T-helper 1 cell treated with Interleukin-12 subunit alpha and Interleukin-12 subunit beta and Interleukin-4 antibody, amounts not matched to agents 30 ng/mL and 1 ng/mL, for 36 hours (primary cell): ENCODE results near the gene LIPM. TPM values are rescaled to one million over a fixed set of nuclear protein-coding genes. Genes with fewer than 3 reads are reported as not detected.

ENCODE experiments used
- intact Hi-C: fragments of 100-400 bp; cut with micrococcal nuclease; formaldehyde crosslinking; loops from one replicate; pipeline ENCODE4 v1.15.1; 2024
- total RNA-seq: library from RNA; stranded (reverse); gene quantifications from 2 replicates; pipeline ENCODE4 v1.2.3, GENCODE V29; 2022

LIPM gene, protein sequence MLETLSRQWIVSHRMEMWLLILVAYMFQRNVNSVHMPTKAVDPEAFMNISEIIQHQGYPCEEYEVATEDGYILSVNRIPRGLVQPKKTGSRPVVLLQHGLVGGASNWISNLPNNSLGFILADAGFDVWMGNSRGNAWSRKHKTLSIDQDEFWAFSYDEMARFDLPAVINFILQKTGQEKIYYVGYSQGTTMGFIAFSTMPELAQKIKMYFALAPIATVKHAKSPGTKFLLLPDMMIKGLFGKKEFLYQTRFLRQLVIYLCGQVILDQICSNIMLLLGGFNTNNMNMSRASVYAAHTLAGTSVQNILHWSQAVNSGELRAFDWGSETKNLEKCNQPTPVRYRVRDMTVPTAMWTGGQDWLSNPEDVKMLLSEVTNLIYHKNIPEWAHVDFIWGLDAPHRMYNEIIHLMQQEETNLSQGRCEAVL
- not detected in 2 replicates for total RNA-seq

DNA sequence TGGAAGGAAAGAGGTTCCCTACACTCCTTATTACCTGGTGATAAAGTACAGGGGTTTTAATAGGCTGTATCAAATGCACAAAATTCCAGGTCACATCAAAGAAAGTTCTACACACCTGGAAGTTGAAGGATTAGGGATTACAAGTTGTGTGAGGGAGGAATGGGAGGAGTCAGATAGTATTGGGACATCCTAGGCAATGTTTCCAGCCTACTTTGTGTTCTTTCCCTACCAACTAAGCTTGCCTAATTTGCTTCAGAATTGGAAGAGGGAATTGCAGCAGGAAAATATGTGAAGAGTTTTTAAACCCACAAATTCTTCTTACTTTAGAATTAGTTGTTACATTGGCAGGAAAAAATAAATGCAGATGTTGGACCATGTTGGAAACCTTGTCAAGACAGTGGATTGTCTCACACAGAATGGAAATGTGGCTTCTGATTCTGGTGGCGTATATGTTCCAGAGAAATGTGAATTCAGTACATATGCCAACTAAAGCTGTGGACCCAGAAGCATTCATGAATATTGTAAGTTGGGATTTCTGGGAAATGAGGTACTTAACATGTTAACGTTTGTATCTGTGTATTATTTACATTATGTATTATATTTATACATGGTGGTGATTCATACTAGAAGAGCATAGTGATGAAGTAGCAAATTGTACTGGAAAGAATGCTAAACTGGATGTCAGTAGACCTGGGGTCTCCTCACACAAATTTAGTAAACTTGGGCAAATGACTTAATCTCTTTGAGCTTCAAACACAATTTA lies at the start of gene LIPM:
Gene LIPM, plus strand, starts transcription at position 208 of the 763 bp plus-strand sequence. Its CDS starts 167 bp downstream, at position 375.
- intact Hi-C loops = no loop called here

DNA sequence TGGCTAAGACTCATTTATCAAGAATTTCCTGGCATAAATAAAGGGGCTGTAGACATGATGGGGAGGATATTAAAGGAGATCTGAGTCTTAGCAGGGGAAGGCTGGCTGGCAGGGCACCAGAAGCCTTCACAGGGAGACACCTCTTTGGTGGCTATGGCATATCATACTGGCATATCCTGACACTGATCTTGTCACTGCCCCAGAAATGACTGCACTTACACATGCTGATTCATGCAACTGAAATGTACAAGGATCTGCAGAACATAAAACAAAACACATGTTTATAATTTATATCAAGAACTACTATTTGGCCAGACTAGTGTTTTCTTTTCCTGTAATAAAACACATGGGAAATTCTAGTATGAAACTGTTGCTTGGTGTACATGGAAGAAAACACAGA lies 48.2 kb upstream of the LIPM start:
- intact Hi-C loops = no loop called here

DNA sequence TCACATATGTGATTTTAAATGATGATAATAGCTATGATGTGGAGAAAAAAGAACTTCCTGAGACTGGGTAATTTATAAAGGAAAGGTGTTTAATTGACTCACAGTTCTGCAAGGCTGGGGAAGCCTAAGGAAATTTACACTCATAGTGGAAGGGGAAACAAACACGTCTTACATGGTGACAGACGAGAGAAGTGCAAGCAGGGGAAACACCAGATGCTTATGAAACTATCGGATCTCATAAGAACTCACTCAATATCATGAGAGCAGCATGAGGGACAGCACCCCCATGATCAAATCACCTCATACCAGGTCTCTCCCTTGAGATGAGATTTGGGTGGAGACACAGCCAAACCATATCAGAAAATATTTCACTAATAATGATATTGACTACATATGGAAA lies 46.8 kb upstream of the LIPM start:
- intact Hi-C loops = no loop called here

DNA sequence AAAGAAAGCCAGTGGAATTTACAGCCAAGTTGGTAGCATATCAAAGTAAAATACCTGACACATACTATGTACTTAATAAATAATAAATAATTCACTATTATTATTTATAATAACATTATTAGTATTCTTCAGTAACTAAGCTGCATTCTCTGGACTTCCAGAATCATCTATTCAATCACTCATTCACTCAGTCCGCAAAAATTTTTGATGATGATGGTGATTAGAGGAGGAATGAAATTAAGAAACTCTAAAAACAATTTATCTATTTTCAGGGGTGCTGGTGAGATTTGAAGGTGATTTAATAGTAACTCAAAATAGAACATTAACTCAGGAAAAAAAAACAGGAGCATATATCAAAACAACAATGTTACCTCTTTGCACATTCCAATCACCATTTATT lies 45.9 kb upstream of the LIPM start:
- intact Hi-C loops = no loop called here

DNA sequence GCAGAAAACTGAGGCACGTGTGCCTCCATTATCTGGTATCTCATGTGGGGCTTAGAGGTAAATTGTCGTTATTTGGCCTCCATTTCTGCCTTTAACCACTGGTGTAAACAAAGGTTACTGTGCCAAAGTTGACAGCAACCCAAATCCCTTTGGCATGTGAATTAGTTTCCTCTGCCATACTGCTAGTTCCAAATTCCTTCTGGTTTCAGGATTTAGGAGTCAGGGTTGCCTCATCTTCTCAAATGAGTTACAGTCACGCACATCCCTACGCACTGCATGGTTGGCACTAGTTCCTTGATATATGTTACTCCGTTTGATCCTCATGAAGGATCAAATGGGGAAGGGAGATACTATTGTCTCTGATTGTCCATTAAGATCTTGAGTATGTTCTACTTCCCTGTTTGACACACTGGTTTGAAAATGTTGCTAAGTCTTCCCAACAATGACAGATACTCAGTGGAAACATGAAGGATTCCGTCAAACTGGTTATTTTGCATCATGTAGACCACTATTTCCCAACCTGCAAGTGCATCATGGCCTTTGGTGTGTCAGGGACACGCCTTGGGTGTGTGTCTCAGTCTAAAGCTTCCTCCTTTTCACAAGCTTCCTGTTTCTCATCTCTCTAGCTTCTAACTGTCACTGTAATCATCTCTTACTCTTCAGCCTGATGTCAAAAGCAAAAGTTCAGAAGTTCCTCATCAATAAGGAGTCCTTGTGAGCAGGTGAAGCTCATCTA lies 43.0 kb upstream of the LIPM start, which contains the start of gene LIPN:
Gene LIPN, plus strand, starts transcription at position 655 of the 736 bp plus-strand sequence. CDS start 1,386 bp downstream, outside the sequence.
- intact Hi-C loops = no loop called here

DNA sequence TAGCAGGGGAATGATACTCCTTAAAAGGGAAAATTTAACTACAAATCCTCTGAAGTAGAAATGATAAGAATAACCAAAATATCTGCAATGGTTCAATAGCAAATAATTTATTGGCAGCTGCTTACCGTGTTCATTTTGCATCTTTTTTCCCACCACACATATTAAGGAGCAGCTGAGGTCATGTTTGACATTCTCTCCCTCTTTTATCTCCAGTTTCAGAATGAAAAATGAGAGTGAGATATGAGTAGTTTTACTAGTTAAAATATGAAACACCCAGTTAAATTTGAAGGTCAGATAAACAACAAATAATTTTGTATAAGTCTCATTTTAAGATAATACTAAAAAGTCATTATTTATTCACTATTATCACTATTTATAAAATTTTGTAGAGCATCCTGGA lies 39.6 kb upstream of the LIPM start:
- intact Hi-C loops = no loop called here

DNA sequence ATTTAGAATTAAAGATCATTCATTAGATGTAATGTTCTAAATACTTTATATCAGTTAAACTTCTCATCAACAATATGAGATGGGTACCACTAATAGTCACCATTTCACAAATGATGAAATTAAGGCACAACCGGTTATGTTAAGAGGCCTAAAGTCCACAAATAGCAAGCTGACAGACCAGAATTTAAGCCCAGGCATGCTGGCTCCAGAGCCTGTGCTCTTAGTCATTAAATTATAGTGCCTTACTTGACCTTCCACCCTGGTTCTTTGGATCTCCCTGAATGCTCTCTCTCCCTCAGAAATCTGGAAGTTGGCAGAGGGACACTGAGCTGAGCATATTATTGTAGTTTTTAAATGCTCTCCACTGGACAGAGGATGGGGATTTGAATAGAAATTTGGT lies 39.1 kb upstream of the LIPM start:
- intact Hi-C loops = no loop called here

DNA sequence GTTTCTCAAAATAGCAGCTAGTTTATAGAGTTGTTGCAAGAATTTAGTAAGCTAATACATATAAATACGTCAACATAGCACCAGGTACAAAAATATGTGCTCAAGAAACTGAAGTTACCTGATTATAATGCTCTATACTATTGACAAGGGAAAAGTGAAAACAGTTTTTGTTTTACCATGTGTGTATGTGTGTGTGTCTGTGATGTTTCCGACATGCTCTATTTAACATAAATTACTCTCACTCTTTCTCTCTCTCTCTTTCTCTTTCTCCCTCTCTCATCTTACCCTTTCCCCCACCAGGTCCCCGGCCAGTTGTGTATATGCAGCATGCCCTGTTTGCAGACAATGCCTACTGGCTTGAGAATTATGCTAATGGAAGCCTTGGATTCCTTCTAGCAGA lies 38.4 kb upstream of the LIPM start:
- intact Hi-C loops = no loop called here

DNA sequence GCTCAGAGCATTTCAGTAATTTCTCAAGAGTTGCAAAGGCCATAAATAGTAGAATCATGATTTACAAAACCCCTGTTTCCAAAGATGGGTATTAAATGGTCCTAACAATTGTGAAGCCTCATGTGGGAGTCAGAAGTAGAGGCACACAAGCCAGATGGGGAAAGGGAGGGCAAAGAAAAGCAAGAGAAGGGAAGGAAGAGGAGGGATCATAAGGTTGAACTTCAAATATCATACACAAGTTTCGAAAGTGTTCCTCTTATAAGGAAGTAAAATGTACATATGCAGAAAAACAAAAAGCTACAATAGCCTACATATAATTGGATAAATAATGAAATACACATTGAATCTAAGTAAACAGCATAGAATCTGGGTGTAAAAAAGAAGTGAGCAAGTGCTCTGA lies 36.7 kb upstream of the LIPM start:
- intact Hi-C loops = no loop called here

DNA sequence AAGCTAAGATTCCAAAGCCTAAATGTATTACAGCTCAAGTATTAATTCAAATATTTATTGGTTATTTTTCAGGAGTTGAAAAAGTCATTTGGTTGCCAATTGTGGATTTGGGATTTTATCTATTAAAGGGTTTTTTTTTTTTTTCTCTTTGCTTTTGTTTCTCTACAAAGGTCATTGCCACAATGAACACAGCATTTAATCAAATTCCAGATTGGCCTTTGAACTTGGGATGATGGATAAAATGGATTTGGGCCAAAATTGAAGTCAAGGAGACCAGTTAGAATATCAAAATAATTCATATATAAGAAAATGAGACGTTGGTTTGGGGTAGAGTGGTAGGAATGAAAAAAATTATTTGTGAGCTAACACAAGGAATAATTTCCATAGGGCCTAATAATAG lies 33.1 kb upstream of the LIPM start:
- intact Hi-C loops = no loop called here

DNA sequence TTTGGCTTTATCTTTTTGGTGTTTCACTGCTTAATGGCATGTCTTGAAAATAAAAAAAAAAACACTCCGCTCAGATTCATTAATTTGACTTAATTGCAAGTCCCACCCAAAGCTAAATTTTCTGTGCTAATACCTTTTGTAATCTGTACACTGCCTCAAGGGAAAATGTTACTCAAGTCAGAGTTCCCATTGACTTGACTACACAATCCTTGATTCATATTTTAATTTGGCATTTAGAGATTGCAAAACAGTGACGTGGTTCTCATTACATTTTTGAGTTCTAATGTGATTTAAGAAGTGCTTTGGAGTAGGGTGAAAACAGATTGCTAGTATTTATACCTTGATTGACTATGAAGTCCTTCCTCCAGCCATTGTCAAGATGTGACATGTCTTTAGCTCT lies 21.3 kb upstream of the LIPM start:
- intact Hi-C loops = loop anchor here (5.0 kb wide), 1 partner anchor 74 kb away; the partner anchor contains the start of gene LIPK

DNA sequence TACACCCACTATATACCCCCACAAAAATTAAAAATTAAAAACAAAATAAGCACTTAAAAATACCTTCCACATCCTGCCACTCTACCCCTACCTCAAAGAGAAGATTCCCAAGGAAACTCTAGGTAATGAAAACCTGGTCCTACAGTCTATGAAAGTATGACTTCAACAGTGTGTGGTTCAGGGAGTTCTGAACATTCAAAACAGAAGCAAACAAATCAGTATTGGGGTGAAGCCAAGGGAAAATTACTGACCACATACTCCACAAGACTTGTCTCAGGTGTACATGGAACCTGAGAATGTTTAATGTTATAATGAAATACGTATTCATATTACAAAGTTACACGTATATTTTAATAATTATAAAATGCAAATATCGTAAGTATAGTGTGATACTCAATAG lies 20.3 kb upstream of the LIPM start:
- intact Hi-C loops = loop anchor here (5.0 kb wide), 1 partner anchor 75 kb away; the partner anchor contains the start of gene LIPK

DNA sequence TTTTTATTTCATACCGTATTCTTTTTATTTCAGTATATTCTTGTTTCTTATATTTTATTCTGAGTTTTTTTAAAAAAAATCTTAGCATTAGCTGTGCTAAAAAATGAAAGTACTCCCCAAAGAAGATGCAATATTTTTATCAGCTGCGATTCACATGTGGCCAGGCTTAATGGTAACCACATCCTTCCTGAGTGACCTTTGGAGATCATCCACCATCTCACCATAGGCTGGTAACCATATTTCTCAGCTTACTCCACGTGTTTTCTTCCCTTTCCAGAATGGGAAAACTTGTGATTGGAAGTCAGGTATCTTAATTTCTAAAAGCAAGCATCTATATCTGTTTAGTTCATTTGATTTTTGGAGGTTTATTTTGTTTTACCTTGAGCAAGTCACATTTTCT lies 18.8 kb upstream of the LIPM start:
- intact Hi-C loops = loop anchor here (5.0 kb wide), 1 partner anchor 76 kb away; the partner anchor contains the start of gene LIPK

DNA sequence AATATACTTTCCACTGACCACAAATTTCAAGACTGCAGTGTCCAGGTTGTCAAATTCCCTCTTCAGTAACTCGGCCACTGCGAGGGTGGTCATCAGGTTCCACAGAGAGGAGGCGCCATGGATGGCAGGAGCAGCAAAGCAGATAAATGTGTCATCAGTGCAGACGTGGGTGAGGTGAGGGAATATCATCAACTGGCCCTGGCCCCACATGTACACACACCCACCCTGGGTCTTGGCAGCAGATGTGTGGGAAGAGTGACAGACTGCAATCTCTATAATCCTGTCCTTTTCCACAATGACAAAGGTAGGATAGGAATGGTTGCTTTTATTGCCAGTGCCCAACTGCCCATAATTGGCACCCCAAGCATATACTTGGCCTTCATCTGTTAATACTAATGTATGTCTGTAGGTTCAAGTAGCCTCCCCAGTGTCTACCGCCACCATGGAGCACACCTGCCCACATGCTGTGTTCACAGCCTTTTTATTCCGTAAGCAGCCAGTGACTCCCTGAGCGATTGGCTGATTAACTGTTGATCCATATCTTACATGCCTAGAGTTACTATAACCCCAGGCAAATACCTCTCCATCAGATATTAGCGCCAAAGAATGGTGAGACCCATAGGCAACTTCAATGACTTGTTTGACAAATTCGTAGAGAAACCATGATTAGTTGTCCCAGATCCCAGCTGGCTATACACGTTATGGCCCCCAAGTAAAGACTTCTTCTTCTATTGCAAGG lies 16.3 kb upstream of the LIPM start:
- intact Hi-C loops = no loop called here

DNA sequence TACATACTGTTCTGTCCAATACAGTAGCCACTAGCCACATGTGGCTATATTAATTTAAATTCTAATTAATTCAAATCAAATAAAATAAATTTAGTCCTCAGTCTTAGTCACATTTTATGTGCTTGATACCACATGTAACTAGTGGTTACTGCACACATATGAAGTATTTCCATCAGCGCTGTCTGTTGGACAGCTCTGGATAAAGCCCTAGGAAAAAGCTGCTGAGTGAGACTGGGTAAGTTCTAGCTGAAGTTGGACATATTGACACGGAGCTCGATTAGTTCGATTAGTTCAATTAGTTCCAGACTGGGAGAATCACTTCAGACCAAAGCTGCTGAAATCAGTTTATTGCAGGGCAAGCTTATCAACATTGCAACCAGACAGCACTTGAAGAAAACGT lies 15.1 kb upstream of the LIPM start:
- intact Hi-C loops = no loop called here

DNA sequence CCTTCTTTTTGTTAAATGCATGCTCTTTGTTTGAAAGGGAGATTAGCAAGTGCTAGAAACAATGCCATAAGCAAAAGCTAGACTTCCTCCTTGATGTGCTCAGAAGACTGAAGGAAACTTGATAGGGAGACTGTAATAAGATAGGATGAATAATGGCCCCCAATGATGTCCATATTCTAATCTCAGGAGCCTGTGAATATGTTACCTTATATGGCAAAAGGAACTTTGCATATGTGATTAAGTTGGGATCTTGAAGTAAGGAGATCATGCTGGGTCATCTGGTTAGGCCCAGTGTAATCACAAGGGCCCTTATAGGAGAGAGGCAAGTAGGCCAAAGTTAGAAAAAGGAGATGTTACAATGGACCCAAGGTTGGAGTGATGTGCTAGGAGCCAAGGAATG lies 13.6 kb upstream of the LIPM start:
- intact Hi-C loops = no loop called here

DNA sequence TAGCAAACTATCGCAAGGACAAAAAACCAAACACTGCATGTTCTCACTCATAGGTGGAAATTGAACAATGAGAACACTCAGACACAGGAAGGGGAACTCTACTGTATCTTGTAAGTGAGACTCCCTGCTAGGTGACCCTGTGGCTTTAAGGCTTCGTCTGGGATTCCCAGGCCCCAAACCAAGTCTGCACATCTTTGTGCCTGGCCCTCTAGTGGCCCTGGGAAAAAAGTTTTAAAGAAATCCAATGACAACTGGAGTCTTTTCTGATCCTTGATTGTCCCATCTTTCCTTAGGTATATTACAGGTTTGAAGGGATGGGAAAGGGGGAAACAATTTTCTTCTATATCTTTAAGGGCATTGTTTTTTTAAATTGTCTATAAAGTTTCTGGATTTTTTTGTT lies 10.6 kb upstream of the LIPM start:
- intact Hi-C loops = loop anchor here (2.0 kb wide), 2 partner anchors 33 to 89 kb away; partner anchors contain the start of gene STAMBPL1

DNA sequence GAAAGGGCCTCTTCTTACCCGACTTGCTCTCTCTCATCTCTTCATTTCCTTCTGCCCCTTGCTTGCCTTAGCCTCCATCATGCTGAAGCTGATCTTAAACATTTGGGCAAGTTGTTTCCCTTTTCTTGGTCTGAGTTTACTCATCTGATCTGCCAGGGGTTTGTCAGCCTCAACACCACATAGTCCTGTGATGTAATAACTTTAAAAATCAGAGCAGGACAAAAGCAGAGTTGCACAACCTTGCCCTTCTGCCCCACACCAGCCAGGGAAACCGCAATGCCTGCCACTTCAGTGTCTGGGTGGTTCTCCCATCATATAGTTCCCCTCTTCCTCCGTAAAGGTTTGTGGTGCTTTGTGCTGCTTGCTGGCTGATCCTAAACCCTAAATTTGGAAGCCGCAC lies 9.9 kb upstream of the LIPM start:
- intact Hi-C loops = loop anchor here (2.0 kb wide), 2 partner anchors 32 to 88 kb away; partner anchors contain the start of gene STAMBPL1

DNA sequence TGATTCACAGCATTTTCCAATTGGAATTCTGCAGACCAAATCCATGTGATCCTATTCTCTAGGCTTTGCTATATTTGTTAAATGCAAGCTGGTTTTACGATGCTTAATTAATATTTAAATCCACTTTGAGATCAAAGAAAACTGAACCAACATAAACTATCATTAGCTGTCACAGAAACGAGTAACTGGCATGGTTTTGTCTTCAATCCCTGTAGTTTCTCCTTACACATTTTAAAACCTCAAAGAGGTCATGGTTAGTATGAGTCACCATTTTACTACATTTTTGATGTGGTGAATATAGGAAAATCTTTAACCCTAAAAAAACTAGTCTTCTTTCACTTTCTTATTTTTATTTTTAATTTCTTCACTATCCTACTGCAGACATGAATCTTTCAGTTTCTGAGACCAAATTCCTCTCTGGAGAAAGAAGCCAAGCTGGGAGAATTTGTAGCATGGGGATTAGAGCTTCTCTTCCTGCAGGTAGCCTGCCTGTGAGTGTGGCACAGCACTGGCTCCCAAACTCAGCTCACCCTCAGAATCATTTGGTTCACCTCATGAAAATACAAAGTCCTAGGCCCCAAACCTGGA lies 8.7 kb upstream of the LIPM start:
- intact Hi-C loops = loop anchor here (2.0 kb wide), 2 partner anchors 31 to 87 kb away; partner anchors contain the start of gene STAMBPL1

DNA sequence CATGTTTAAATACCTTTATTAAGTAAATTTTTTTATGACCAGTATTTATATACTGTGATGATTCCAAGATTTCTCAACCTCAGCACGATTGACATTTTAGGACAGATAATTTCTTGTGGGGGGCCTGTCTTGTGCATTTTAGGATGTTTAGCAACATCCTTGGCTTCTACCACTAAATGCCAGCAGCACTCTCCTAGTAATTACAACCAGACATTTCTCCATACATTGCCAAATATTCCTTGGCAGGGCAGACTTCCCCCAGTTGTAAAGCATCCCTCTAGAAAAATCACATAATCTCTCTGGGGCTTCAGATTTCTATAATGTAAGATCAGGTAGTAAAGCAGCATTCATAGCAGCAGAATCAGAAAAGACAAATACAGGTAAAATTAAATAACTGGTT lies 7.8 kb upstream of the LIPM start:
- intact Hi-C loops = no loop called here
